ENCODE results near the gene MTX1. TPM values are rescaled to one million over a fixed set of nuclear protein-coding genes. Genes with fewer than 3 reads are reported as not detected.
A peak's percentile ranks its signal among the peaks of the same experiment; 100 is the strongest.

Gene MTX1
- total RNA-seq, 1 experiment from 2014 or later = 69.7 TPM

- peak; percentile 83 for DNase-seq (ENCODE audit: extremely low read depth, low read depth)
Observed at GRCh38 chr1:155255243-155256007, 46.9 kb downstream of the MTX1 start, which contains the start of gene ENTREP3. ENTREP3 (minus strand) TSS chr1:155255483; CDS start chr1:155254877, 606 bp downstream.

- no peak for DNase-seq (ENCODE audit: extremely low read depth, low read depth)
Observed at GRCh38 chr1:155256058-155256852, 47.8 kb downstream of the MTX1 start.

GRCh38 chr1:155260276-155260675 is 51.8 kb downstream of the MTX1 start:
- no peak for DNase-seq (ENCODE audit: extremely low read depth, low read depth)

GRCh38 chr1:155261493-155261851 is 53.0 kb downstream of the MTX1 start:
- no peak for DNase-seq (ENCODE audit: extremely low read depth, low read depth)

- DNase-seq (ENCODE audit: extremely low read depth, low read depth) = peak; percentile 99
Observed at GRCh38 chr1:155261852-155262673, 53.6 kb downstream of the MTX1 start, which contains the start of gene SCAMP3. SCAMP3 (minus strand) TSS chr1:155262360; CDS start chr1:155262151, 209 bp downstream.

- DNase-seq (ENCODE audit: extremely low read depth, low read depth) = no peak
Observed at GRCh38 chr1:155263067-155263466, 54.6 kb downstream of the MTX1 start.

Other genes with a start within 250 kb of the MTX1 start
- 33.5 and 34.0 TPM in 2 replicates for gene PYGO2, start 246.9 kb upstream of the MTX1 start, total RNA-seq (2014; rRNA removed; shearing (Covaris generic))
- 382 and 411 TPM in 2 replicates for gene SHC1, start 237.9 kb upstream of the MTX1 start, total RNA-seq (2014; rRNA removed; shearing (Covaris generic))
- gene CKS1B, start 234.0 kb upstream of the MTX1 start, total RNA-seq (2014; rRNA removed; shearing (Covaris generic)) = 585 and 634 TPM in 2 replicates
- 60.4 and 68.0 TPM in 2 replicates for gene FLAD1, start 225.4 kb upstream of the MTX1 start, total RNA-seq (2014; rRNA removed; shearing (Covaris generic))
- 0.84 TPM in 1 of 2 replicates, not detected in the other for gene LENEP, start 215.1 kb upstream of the MTX1 start, total RNA-seq (2014; rRNA removed; shearing (Covaris generic))
- gene ZBTB7B, start 205.9 kb upstream of the MTX1 start, total RNA-seq (2014; rRNA removed; shearing (Covaris generic)) = 52.8 and 68.3 TPM in 2 replicates
- gene DCST2, start 174.9 kb upstream of the MTX1 start, total RNA-seq (2014; rRNA removed; shearing (Covaris generic)) = 0.45 and 1.6 TPM in 2 replicates
- gene DCST1, start 174.9 kb upstream of the MTX1 start, total RNA-seq (2014; rRNA removed; shearing (Covaris generic)) = not detected in 2 replicates
- gene ADAM15, start 157.4 kb upstream of the MTX1 start, total RNA-seq (2014; rRNA removed; shearing (Covaris generic)) = 216 and 231 TPM in 2 replicates
- gene EFNA4, start 145.0 kb upstream of the MTX1 start, total RNA-seq (2014; rRNA removed; shearing (Covaris generic)) = 12.1 TPM in 2 replicates
- 10.1 and 12.6 TPM in 2 replicates for gene EFNA3, start 129.9 kb upstream of the MTX1 start, total RNA-seq (2014; rRNA removed; shearing (Covaris generic))
- gene EFNA1, start 80.8 kb upstream of the MTX1 start, total RNA-seq (2014; rRNA removed; shearing (Covaris generic)) = 18.1 and 22.3 TPM in 2 replicates
- 49.7 and 53.4 TPM in 2 replicates for gene SLC50A1, start 72.8 kb upstream of the MTX1 start, total RNA-seq (2014; rRNA removed; shearing (Covaris generic))
- 49.8 and 50.9 TPM in 2 replicates for gene DPM3, start 68.2 kb upstream of the MTX1 start, total RNA-seq (2014; rRNA removed; shearing (Covaris generic))
- 454 and 476 TPM in 2 replicates for gene KRTCAP2, start 35.4 kb upstream of the MTX1 start, total RNA-seq (2014; rRNA removed; shearing (Covaris generic))
- 0.27 and 0.43 TPM in 2 replicates for gene TRIM46, start 34.8 kb upstream of the MTX1 start, total RNA-seq (2014; rRNA removed; shearing (Covaris generic))
- gene THBS3, start 798 bp upstream of the MTX1 start, total RNA-seq (2014; rRNA removed; shearing (Covaris generic)) = 18.0 and 19.5 TPM in 2 replicates
- 12.6 and 16.6 TPM in 2 replicates for gene ENTREP3, start 46.8 kb downstream of the MTX1 start, total RNA-seq (2014; rRNA removed; shearing (Covaris generic))
- gene SCAMP3, start 53.7 kb downstream of the MTX1 start, total RNA-seq (2014; rRNA removed; shearing (Covaris generic)) = 116 and 121 TPM in 2 replicates
- 37.3 and 48.3 TPM in 2 replicates for gene CLK2, start 64.8 kb downstream of the MTX1 start, total RNA-seq (2014; rRNA removed; shearing (Covaris generic))
- 1.4 and 1.6 TPM in 2 replicates for gene HCN3, start 68.8 kb downstream of the MTX1 start, total RNA-seq (2014; rRNA removed; shearing (Covaris generic))
- gene PKLR, start 92.7 kb downstream of the MTX1 start, total RNA-seq (2014; rRNA removed; shearing (Covaris generic)) = not detected in 2 replicates
- 124 and 142 TPM in 2 replicates for gene FDPS, start 100.2 kb downstream of the MTX1 start, total RNA-seq (2014; rRNA removed; shearing (Covaris generic))
- 80.4 and 86.6 TPM in 2 replicates for gene RUSC1, start 112.2 kb downstream of the MTX1 start, total RNA-seq (2014; rRNA removed; shearing (Covaris generic))

All from NCI-H460 (cell line).